Measurements from ENCODE around the gene TFF1. TPM values are rescaled to one million over a fixed set of nuclear protein-coding genes. Genes with fewer than 3 reads are reported as not detected.

TFF1 gene
- total RNA-seq, 1 donor from 2014 or later: not detected

- no peak for DNase-seq (ENCODE audit: low spot score)
Observed at GRCh38 chr21:42337276-42337675, 29.1 kb downstream of the TFF1 start.

GRCh38 chr21:42336054-42336453 is 30.3 kb downstream of the TFF1 start:
- H3K4me1 ChIP-seq: peaks cover 15% of the 10 kb centered on the region
- H2AFZ ChIP-seq (replicated peaks): peak overlapping the region; percentile 69
- Mint-ChIP-seq H3K4me1 (peaks cover 40% of the 10 kb centered on the region), H3K4me3 (no peak overlapping the region), H3K36me3 (no peaks in the 10 kb centered on the region), H3K27ac (no peak overlapping the region), H3K27me3 (ENCODE audit: insufficient read depth, low read depth) (peaks cover 7% of the 10 kb centered on the region), H3K9me3 (peaks cover 7% of the 10 kb centered on the region)
- H3K27ac ChIP-seq: no peak overlapping the region
- no peaks in the 10 kb centered on the region for H3K9me3 ChIP-seq (ENCODE audit: low read depth)
- no peak overlapping the region for H3K4me3 ChIP-seq
- no peaks in the 10 kb centered on the region for H4K20me1 ChIP-seq (ENCODE audit: low read depth)
- H3K4me2 ChIP-seq: peak overlapping the region; percentile 30
- H3K36me3 ChIP-seq: no peaks in the 10 kb centered on the region
- H3K9ac ChIP-seq: no peak overlapping the region
- H3K27me3 ChIP-seq: no peaks in the 10 kb centered on the region
- no peaks in the 10 kb centered on the region for H3K79me2 ChIP-seq (ENCODE audit: low read depth)
- TF ChIP-seq EZH2phosphoT487 (IDR thresholded peaks at IDR 0.05) (no peak), CTCF (IDR thresholded peaks at IDR 0.05) (no peak), EZH2 (IDR thresholded peaks at IDR 0.05) (no peak)
- H3F3A ChIP-seq (ENCODE audit: low read depth): peaks cover 10% of the 10 kb centered on the region
- peak; percentile 68 for DNase-seq (ENCODE audit: low spot score)

More at GRCh38 chr21:42337276-42337675, 29.1 kb downstream of the TFF1 start:
- Mint-ChIP-seq H3K4me1 (peaks cover 43% of the 10 kb centered on the region), H3K27me3 (ENCODE audit: insufficient read depth, low read depth) (peaks cover 9% of the 10 kb centered on the region), H3K27ac (no peak overlapping the region), H3K36me3 (no peaks in the 10 kb centered on the region), H3K9me3 (no peaks in the 10 kb centered on the region), H3K4me3 (no peak overlapping the region)
- peaks cover 10% of the 10 kb centered on the region for H3F3A ChIP-seq (ENCODE audit: low read depth)
- H3K36me3 ChIP-seq: no peaks in the 10 kb centered on the region
- H3K9ac ChIP-seq: no peak overlapping the region
- H3K27ac ChIP-seq: no peak overlapping the region
- H4K20me1 ChIP-seq (ENCODE audit: low read depth): no peaks in the 10 kb centered on the region
- H3K9me3 ChIP-seq (ENCODE audit: low read depth): no peaks in the 10 kb centered on the region
- H3K4me2 ChIP-seq: no peak overlapping the region
- peaks cover 15% of the 10 kb centered on the region for H3K4me1 ChIP-seq
- H3K4me3 ChIP-seq: no peak overlapping the region
- no peaks in the 10 kb centered on the region for H3K27me3 ChIP-seq
- no peak for TF ChIP-seq EZH2phosphoT487 (IDR thresholded peaks at IDR 0.05)
- no peak for TF ChIP-seq EZH2 (IDR thresholded peaks at IDR 0.05)
- TF ChIP-seq CTCF (IDR thresholded peaks at IDR 0.05): no peak
- no peaks in the 10 kb centered on the region for H3K79me2 ChIP-seq (ENCODE audit: low read depth)
- no peak overlapping the region for H2AFZ ChIP-seq (replicated peaks)

- no peaks in the 10 kb centered on the region for H4K20me1 ChIP-seq (ENCODE audit: low read depth)
- H3K27ac Mint-ChIP-seq: no peak overlapping the region
Observed at GRCh38 chr21:42332557-42333317, 33.6 kb downstream of the TFF1 start.

More at GRCh38 chr21:42332557-42333317, 33.6 kb downstream of the TFF1 start:
- TF ChIP-seq EZH2phosphoT487 (IDR thresholded peaks at IDR 0.05): no peak
- no peak for TF ChIP-seq EZH2 (IDR thresholded peaks at IDR 0.05)
- TF ChIP-seq CTCF (IDR thresholded peaks at IDR 0.05): no peak
- Mint-ChIP-seq H3K4me1 (peaks cover 20% of the 10 kb centered on the region), H3K36me3 (no peaks in the 10 kb centered on the region), H3K9me3 (peaks cover 16% of the 10 kb centered on the region), H3K4me3 (no peak overlapping the region), H3K27me3 (ENCODE audit: insufficient read depth, low read depth) (peaks cover 7% of the 10 kb centered on the region)
- DNase-seq (ENCODE audit: low spot score): no peak
- Histone ChIP-seq H3K9ac (no peak overlapping the region), H3F3A (ENCODE audit: low read depth) (peaks cover 2% of the 10 kb centered on the region), H3K4me3 (no peak overlapping the region), H3K79me2 (ENCODE audit: low read depth) (no peaks in the 10 kb centered on the region), H3K9me3 (ENCODE audit: low read depth) (no peaks in the 10 kb centered on the region), H3K27ac (no peak overlapping the region), H3K4me2 (no peak overlapping the region), H2AFZ (replicated peaks) (no peak overlapping the region), H3K36me3 (no peaks in the 10 kb centered on the region), H3K4me1 (peaks cover 10% of the 10 kb centered on the region), H3K27me3 (no peaks in the 10 kb centered on the region)

Measured in neural progenitor cell (in vitro differentiated cells).